ENCODE measurements around the gene CACNA1G.

Gene CACNA1G

GRCh38 chr17:50529849-50530248 is 30.7 kb upstream of the CACNA1G start:
- no peaks in the 10 kb centered on the region for H3K9me3 ChIP-seq (ENCODE audit: insufficient read depth, low read depth, low read length)
- no peak overlapping the region for H3K4me3 ChIP-seq (ENCODE audit: low read length, poor library complexity, severe bottlenecking)
- no peaks in the 10 kb centered on the region for H3K4me1 ChIP-seq (ENCODE audit: insufficient read depth, low read length, poor library complexity, severe bottlenecking)
- H2AFZ ChIP-seq (ENCODE audit: low read length): no peak overlapping the region
- H3K79me2 ChIP-seq (ENCODE audit: insufficient read depth, low read length): no peaks in the 10 kb centered on the region
- H4K20me1 ChIP-seq (ENCODE audit: insufficient read depth, low read length, poor library complexity, severe bottlenecking): no peaks in the 10 kb centered on the region
- no peaks in the 10 kb centered on the region for H3F3A ChIP-seq (ENCODE audit: low read depth)
- no peaks in the 10 kb centered on the region for H3K27me3 ChIP-seq (ENCODE audit: insufficient read depth, low read length, poor library complexity, severe bottlenecking)
- TF ChIP-seq EZH2phosphoT487 (IDR thresholded peaks at IDR 0.05; ENCODE audit: borderline replicate concordance): no peak
- TF ChIP-seq CTCF (conservative IDR thresholded peaks at IDR 0.05; ENCODE audit: low read length): no peak
- H3K9me2 ChIP-seq (replicated peaks; ENCODE audit: low read depth, low read length): no peaks in the 10 kb centered on the region
- H3K4me2 ChIP-seq (ENCODE audit: low read depth, low read length, poor library complexity, severe bottlenecking): no peak overlapping the region
- H3K9ac ChIP-seq (ENCODE audit: low read depth, low read length, poor library complexity, severe bottlenecking): no peak overlapping the region
- no peaks in the 10 kb centered on the region for H3K36me3 ChIP-seq (ENCODE audit: insufficient read depth, low read length)

GRCh38 chr17:50531428-50532025 is 29.0 kb upstream of the CACNA1G start:
- TF ChIP-seq CTCF (conservative IDR thresholded peaks at IDR 0.05; ENCODE audit: low read length) (no peak), EZH2phosphoT487 (IDR thresholded peaks at IDR 0.05; ENCODE audit: borderline replicate concordance) (no peak)
- Histone ChIP-seq H3K4me1 (ENCODE audit: insufficient read depth, low read length, poor library complexity, severe bottlenecking) (no peaks in the 10 kb centered on the region), H3F3A (ENCODE audit: low read depth) (no peaks in the 10 kb centered on the region), H3K4me2 (ENCODE audit: low read depth, low read length, poor library complexity, severe bottlenecking) (no peak overlapping the region), H3K9me2 (replicated peaks; ENCODE audit: low read depth, low read length) (no peaks in the 10 kb centered on the region), H3K9ac (ENCODE audit: low read depth, low read length, poor library complexity, severe bottlenecking) (no peak overlapping the region), H3K36me3 (ENCODE audit: insufficient read depth, low read length) (no peaks in the 10 kb centered on the region), H4K20me1 (ENCODE audit: insufficient read depth, low read length, poor library complexity, severe bottlenecking) (no peaks in the 10 kb centered on the region), H3K79me2 (ENCODE audit: insufficient read depth, low read length) (no peaks in the 10 kb centered on the region), H3K27me3 (ENCODE audit: insufficient read depth, low read length, poor library complexity, severe bottlenecking) (no peaks in the 10 kb centered on the region), H3K4me3 (ENCODE audit: low read length, poor library complexity, severe bottlenecking) (no peak overlapping the region), H2AFZ (ENCODE audit: low read length) (no peak overlapping the region), H3K9me3 (ENCODE audit: insufficient read depth, low read depth, low read length) (no peaks in the 10 kb centered on the region)

GRCh38 chr17:50532452-50533024 is 28.0 kb upstream of the CACNA1G start, which contains the start of gene EPN3:
TSS of gene EPN3 (plus strand) at chr17:50532735. CDS start at chr17:50536557, 3,822 bp downstream.
- TF ChIP-seq EZH2phosphoT487 (IDR thresholded peaks at IDR 0.05; ENCODE audit: borderline replicate concordance): no peak
- no peak for TF ChIP-seq CTCF (conservative IDR thresholded peaks at IDR 0.05; ENCODE audit: low read length)
- Histone ChIP-seq H2AFZ (ENCODE audit: low read length) (no peak within 1 kb of the TSS), H3K9me3 (ENCODE audit: insufficient read depth, low read depth, low read length) (no peaks in the 10 kb centered on the region), H3F3A (ENCODE audit: low read depth) (no peaks in the 10 kb centered on the region), H3K4me2 (ENCODE audit: low read depth, low read length, poor library complexity, severe bottlenecking) (no peak within 1 kb of the TSS), H3K79me2 (ENCODE audit: insufficient read depth, low read length) (no peaks in the 10 kb centered on the region), H3K4me3 (ENCODE audit: low read length, poor library complexity, severe bottlenecking) (no peak within 1 kb of the TSS), H4K20me1 (ENCODE audit: insufficient read depth, low read length, poor library complexity, severe bottlenecking) (no peaks in the 10 kb centered on the region), H3K4me1 (ENCODE audit: insufficient read depth, low read length, poor library complexity, severe bottlenecking) (no peaks in the 10 kb centered on the region), H3K9me2 (replicated peaks; ENCODE audit: low read depth, low read length) (no peaks in the 10 kb centered on the region), H3K27me3 (ENCODE audit: insufficient read depth, low read length, poor library complexity, severe bottlenecking) (no peaks in the 10 kb centered on the region), H3K36me3 (ENCODE audit: insufficient read depth, low read length) (no peaks in the 10 kb centered on the region), H3K9ac (ENCODE audit: low read depth, low read length, poor library complexity, severe bottlenecking) (no peak within 1 kb of the TSS)

All from Loucy (cell line).